Measurements from ENCODE around the gene IMPACT. TPM values are rescaled to one million over a fixed set of nuclear protein-coding genes. Genes with fewer than 3 reads are reported as not detected.

IMPACT gene
- total and polyA plus RNA-seq, 2 of the 8 experiments (the other 6 are each of a cell fraction or from before 2014, with no cell fraction given), result 31.1 to 44.6 TPM

DNA sequence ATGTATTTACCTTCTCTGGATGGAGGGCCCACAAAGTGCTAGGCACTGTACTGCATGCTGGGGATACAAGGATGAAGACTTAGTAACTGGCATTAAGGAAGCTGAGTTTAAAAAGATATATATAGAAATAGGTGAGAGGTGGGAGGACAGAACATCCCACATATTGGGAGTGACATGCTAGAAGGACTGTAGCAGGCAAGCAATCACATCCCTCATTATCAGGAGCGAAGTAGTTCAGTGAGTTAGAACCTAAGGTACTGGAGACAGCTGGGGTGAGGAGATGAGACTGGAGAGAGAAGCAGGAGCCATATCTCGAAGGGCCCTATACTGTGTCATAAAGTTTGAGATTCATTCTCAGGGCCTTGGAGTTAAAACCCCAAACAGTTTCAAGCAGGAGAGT lies 18.0 kb upstream of the IMPACT start:
- no peaks in the 10 kb centered on the region for H3K36me3 ChIP-seq (ENCODE audit: control insufficient read depth in 2 of 4, insufficient read depth in 4 of 4, low read length in 3 of 4)
- no peaks in the 10 kb centered on the region for H3K4me1 ChIP-seq (replicated peaks in 1 of 4; ENCODE audit: control insufficient read depth in 3 of 4, insufficient read depth in 4 of 4, low read length in 3 of 4)
- H3K14ac ChIP-seq (ENCODE audit: insufficient read length), result no peak overlapping the region
- H3K18ac ChIP-seq (ENCODE audit: extremely low read depth, low read length), result no peak overlapping the region
- H3K27me3 ChIP-seq (replicated peaks in 1 of 4; ENCODE audit: control insufficient read depth in 3 of 4, extremely low read depth in 1 of 4, insufficient read depth in 3 of 4, low read length in 3 of 4), result no peaks in the 10 kb centered on the region
- no peaks in the 10 kb centered on the region for H3K79me2 ChIP-seq (ENCODE audit: control insufficient read depth in 1 of 2, insufficient read depth in 2 of 2, low read length in 2 of 2)
- H3K23ac ChIP-seq (ENCODE audit: insufficient read length), result no peak overlapping the region
- H3K9me3 ChIP-seq (ENCODE audit: insufficient read depth in 2 of 2, low read depth in 1 of 2, low read length in 1 of 2), result no peaks in the 10 kb centered on the region
- no peak overlapping the region for H3K9ac ChIP-seq (replicated peaks in 1 of 4; ENCODE audit: extremely low read depth in 1 of 4, low read depth in 3 of 4, low read length in 3 of 4)
- ChIA-PET CTCF (ENCODE audit: partially characterized antibody) (interaction anchor here (1.4 to 2.4 kb wide), 2 partner anchors 10 to 95 kb away, joined by 3 to 11 read pairs; partner anchors contain the start of gene OSBPL1A), POLR2A (ENCODE audit: partially characterized antibody) (interaction anchor here (1.7 kb wide), 1 partner anchor 10 kb away, joined by 5 read pairs; no protein-coding TSS in a partner anchor)
- FAIRE-seq (no peak), DNase-seq (ENCODE audit: low read depth in 1 of 2, low spot score in 2 of 2) (no peak)
- H4K5ac ChIP-seq (ENCODE audit: insufficient read length, low read depth, low read length), result no peak overlapping the region
- no peak overlapping the region for H2BK12ac ChIP-seq (ENCODE audit: low read depth, low read length)
- H3K4me2 ChIP-seq (ENCODE audit: insufficient read depth in 1 of 2, low read depth in 2 of 2, low read length in 2 of 2), result no peak overlapping the region
- no peak overlapping the region for H2AK5ac ChIP-seq (ENCODE audit: low read depth, low read length)
- H3K4me3 ChIP-seq (ENCODE audit: extremely low read depth in 1 of 4, insufficient read depth in 2 of 4, low read depth in 3 of 4, low read length in 4 of 4), result no peak overlapping the region
- H4K91ac ChIP-seq (replicated peaks; ENCODE audit: insufficient read length, low read length), result no peak overlapping the region
- no peak overlapping the region for H4K8ac ChIP-seq (ENCODE audit: extremely low read depth, insufficient read depth, low read length)
- H2BK15ac ChIP-seq (ENCODE audit: low read length), result no peak overlapping the region
- TF ChIP-seq ZNF274 (IDR thresholded peaks at IDR 0.05; ENCODE audit: borderline replicate concordance, extremely low read depth, low read length) (no peak), SIRT6 (IDR thresholded peaks at IDR 0.05; ENCODE audit: low read length) (no peak), SRF (IDR thresholded peaks at IDR 0.05; ENCODE audit: low read depth, low read length) (no peak), ASH2L (IDR thresholded peaks at IDR 0.05; ENCODE audit: low read length) (no peak), FOSL1 (IDR thresholded peaks at IDR 0.05; ENCODE audit: insufficient read depth, low read depth, low read length) (no peak), BCL11A (IDR thresholded peaks at IDR 0.05; ENCODE audit: low read depth in 2 of 2, low read length in 2 of 2) (no peak), RFX5 (IDR thresholded peaks at IDR 0.05; ENCODE audit: borderline replicate concordance, low read depth, low read length) (no peak), CBX5 (IDR thresholded peaks at IDR 0.05; ENCODE audit: low read depth, low read length) (no peak), KDM4A (IDR thresholded peaks at IDR 0.05; ENCODE audit: low read depth, low read length, severe bottlenecking) (no peak), RXRA (IDR thresholded peaks at IDR 0.05; ENCODE audit: insufficient read depth, low read depth, low read length) (no peak), CEBPB (IDR thresholded peaks at IDR 0.05; ENCODE audit: low read depth, low read length) (no peak)
- TF ChIP-seq, protein P1, sequence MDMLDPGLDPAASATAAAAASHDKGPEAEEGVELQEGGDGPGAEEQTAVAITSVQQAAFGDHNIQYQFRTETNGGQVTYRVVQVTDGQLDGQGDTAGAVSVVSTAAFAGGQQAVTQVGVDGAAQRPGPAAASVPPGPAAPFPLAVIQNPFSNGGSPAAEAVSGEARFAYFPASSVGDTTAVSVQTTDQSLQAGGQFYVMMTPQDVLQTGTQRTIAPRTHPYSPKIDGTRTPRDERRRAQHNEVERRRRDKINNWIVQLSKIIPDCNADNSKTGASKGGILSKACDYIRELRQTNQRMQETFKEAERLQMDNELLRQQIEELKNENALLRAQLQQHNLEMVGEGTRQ (IDR thresholded peaks at IDR 0.05; ENCODE audit: low read length), result no peak
- no peak overlapping the region for H3K56ac ChIP-seq (replicated peaks; ENCODE audit: insufficient read length, low read depth, low read length)
- H4K20me1 ChIP-seq (replicated peaks in 1 of 2; ENCODE audit: control insufficient read depth in 1 of 2, insufficient read depth in 2 of 2, low read length in 2 of 2), result no peaks in the 10 kb centered on the region
- no peak overlapping the region for H2BK5ac ChIP-seq (ENCODE audit: low read depth, low read length)
- no peaks in the 10 kb centered on the region for H3K23me2 ChIP-seq (ENCODE audit: low read depth, low read length)
- no peak overlapping the region for H3K27ac ChIP-seq (ENCODE audit: low read depth, low read length)
- no peak overlapping the region for H2BK20ac ChIP-seq (ENCODE audit: low read length)
- 92% methylated on average over 2 of the region's 2 CpGs; no CpG with 5 or more reads in 1 of the 2 experiments for WGBS, 2 experiments (ENCODE audit: extremely low coverage in 1 of 2, insufficient coverage in 1 of 2, insufficient read length in 1 of 2, insufficient replicate concordance in 2 of 2, low coverage in 1 of 2, low lambda C conversion rate in 2 of 2, missing lambda C conversion rate in 1 of 2)
- no peaks in the 10 kb centered on the region for H3K79me1 ChIP-seq (ENCODE audit: low read depth, low read length)
- H2AFZ ChIP-seq (ENCODE audit: low read length), result no peak overlapping the region
- H3K4ac ChIP-seq (replicated peaks; ENCODE audit: insufficient read length, low read depth, low read length), result no peak overlapping the region
- H2BK120ac ChIP-seq (replicated peaks; ENCODE audit: low read depth, low read length), result no peak overlapping the region

Data from H1 (cell line).